SH-SY5Y (cell line): ENCODE data around the gene TRPC4.

Experiments
- GATA2 ChIP-seq: IDR thresholded peaks from 2 replicates; pipeline ENCODE4 v1.6.1; 2011; ENCODE audit warnings: mild to moderate bottlenecking, low read depth, low read length
- GATA3 ChIP-seq: IDR thresholded peaks from 2 replicates; pipeline ENCODE4 v1.6.1; 2011; ENCODE audit warnings: low read depth, mild to moderate bottlenecking, low read length, moderate library complexity

- TF ChIP-seq GATA2 (no peak), GATA3 (no peak)
These were observed 179.2 kb downstream of the TRPC4 start for GRCh38 chr13:37690361-37690760.
